MM.1S (cell line): Measurements from ENCODE around the gene SLC9A1.

Experiments
- DNase-seq: peaks from one replicate; pipeline ENCODE4 v3.0.0-alpha.2; 2015
- H2AFZ ChIP-seq: fragments of 300-600 bp; sonication (generic); 2 replicates; pipeline ENCODE4 v1.6.0; 2016; ENCODE audit warnings: antibody characterized with exemption, low read length
- H3F3A ChIP-seq: fragments of 300-600 bp; sonication (generic); 2 replicates; pipeline ENCODE4 v1.6.1; 2016; ENCODE audit warnings: mild to moderate bottlenecking, antibody characterized with exemption, low read length, moderate library complexity, mixed read lengths; ENCODE audit not compliant: insufficient read depth
- H3K27ac ChIP-seq: fragments of 300-600 bp; sonication (generic); 2 replicates; pipeline ENCODE4 v1.5.1; 2016; ENCODE audit warnings: mild to moderate bottlenecking, low read length
- H3K27me3 ChIP-seq: fragments of 300-600 bp; sonication (generic); replicated peaks from 2 replicates; pipeline ENCODE4 v1.6.0; 2016; ENCODE audit warnings: low read length; ENCODE audit not compliant: insufficient read depth
- H3K36me3 ChIP-seq: fragments of 300-600 bp; sonication (generic); replicated peaks from 2 replicates; pipeline ENCODE4 v1.6.1; 2016; ENCODE audit warnings: mild to moderate bottlenecking, low read length, mixed read lengths; ENCODE audit not compliant: insufficient read depth
- H3K4me1 ChIP-seq: fragments of 300-600 bp; sonication (generic); 2 replicates; pipeline ENCODE4 v1.6.1; 2016; ENCODE audit warnings: low read length, mixed read lengths
- H3K4me2 ChIP-seq: fragments of 300-600 bp; sonication (generic); 2 replicates; pipeline ENCODE4 v1.6.0; 2016; ENCODE audit warnings: low read depth, low read length
- H3K4me3 ChIP-seq: fragments of 300-600 bp; sonication (generic); 2 replicates; pipeline ENCODE4 v1.5.1; 2016; ENCODE audit warnings: low read length, mixed read lengths
- H3K79me2 ChIP-seq: fragments of 300-600 bp; sonication (generic); 2 replicates; pipeline ENCODE4 v1.6.1; 2016; ENCODE audit warnings: mixed run types, low read length, mixed read lengths
- H3K9ac ChIP-seq: fragments of 300-600 bp; sonication (generic); 2 replicates; pipeline ENCODE4 v1.6.1; 2016; ENCODE audit warnings: low read length, mixed read lengths
- H3K9me2 ChIP-seq: fragments of 300-600 bp; sonication (generic); replicated peaks from 2 replicates; pipeline ENCODE4 v1.6.1; 2016; ENCODE audit warnings: mild to moderate bottlenecking, low read length, mixed read lengths; ENCODE audit not compliant: insufficient read depth
- H3K9me3 ChIP-seq: fragments of 300-600 bp; sonication (generic); replicated peaks from 2 replicates; pipeline ENCODE4 v1.6.1; 2016; ENCODE audit warnings: mild to moderate bottlenecking, low read length, mixed read lengths; ENCODE audit not compliant: insufficient read depth
- H4K20me1 ChIP-seq: fragments of 300-600 bp; sonication (generic); 2 replicates; pipeline ENCODE4 v1.6.1; 2016; ENCODE audit warnings: mild to moderate bottlenecking, low read length, moderate library complexity, mixed read lengths; ENCODE audit not compliant: insufficient read depth
- CTCF ChIP-seq: fragments of 300-600 bp; sonication (generic); IDR thresholded peaks from 2 replicates; pipeline ENCODE4 v1.5.1; 2016; ENCODE audit warnings: antibody characterized with exemption, low read length, mixed read lengths
- EZH2 ChIP-seq: fragments of 300-600 bp; sonication (generic); optimal IDR thresholded peaks from 2 replicates; pipeline ENCODE3; 2017; ENCODE audit warnings: low read depth, mild to moderate bottlenecking, antibody characterized with exemption, low read length, mixed read lengths
- EZH2phosphoT487 ChIP-seq: fragments of 300-600 bp; sonication (generic); IDR thresholded peaks from 2 replicates; pipeline ENCODE4 v1.6.1; 2018; ENCODE audit warnings: antibody characterized with exemption, low read length

Gene SLC9A1

GRCh38 chr1:27117733-27118439, 37.0 kb downstream of the SLC9A1 start:
- H3K36me3 ChIP-seq, result no peaks in the 10 kb centered on the region
- no peaks in the 10 kb centered on the region for H3K4me1 ChIP-seq
- H4K20me1 ChIP-seq, result no peaks in the 10 kb centered on the region
- no peak overlapping the region for H3K4me3 ChIP-seq
- H3K9ac ChIP-seq, result no peak overlapping the region
- H2AFZ ChIP-seq, result no peak overlapping the region
- no peaks in the 10 kb centered on the region for H3K79me2 ChIP-seq
- TF ChIP-seq EZH2phosphoT487, result no peak
- TF ChIP-seq CTCF, result no peak
- TF ChIP-seq EZH2, result no peak
- H3F3A ChIP-seq, result no peaks in the 10 kb centered on the region
- H3K9me2 ChIP-seq, result no peaks in the 10 kb centered on the region
- H3K27me3 ChIP-seq, result no peaks in the 10 kb centered on the region
- no peak overlapping the region for H3K4me2 ChIP-seq
- no peaks in the 10 kb centered on the region for H3K9me3 ChIP-seq
- DNase-seq, result no peak
- H3K27ac ChIP-seq, result no peak overlapping the region

GRCh38 chr1:27116697-27117096, 38.2 kb downstream of the SLC9A1 start:
- TF ChIP-seq CTCF (no peak), EZH2 (no peak), EZH2phosphoT487 (no peak)
- Histone ChIP-seq H3K9ac (no peak overlapping the region), H3F3A (no peaks in the 10 kb centered on the region), H3K4me1 (peaks cover 8% of the 10 kb centered on the region), H3K27ac (no peak overlapping the region), H3K4me2 (no peak overlapping the region), H3K9me2 (no peaks in the 10 kb centered on the region), H3K9me3 (no peaks in the 10 kb centered on the region), H4K20me1 (no peaks in the 10 kb centered on the region), H3K79me2 (no peaks in the 10 kb centered on the region), H3K36me3 (no peaks in the 10 kb centered on the region), H3K27me3 (no peaks in the 10 kb centered on the region), H3K4me3 (no peak overlapping the region), H2AFZ (no peak overlapping the region)
- no peak for DNase-seq

GRCh38 chr1:27116232-27116631, 38.7 kb downstream of the SLC9A1 start:
- Histone ChIP-seq H3K9me2 (no peaks in the 10 kb centered on the region), H3K27ac (no peak overlapping the region), H3K79me2 (no peaks in the 10 kb centered on the region), H3K4me3 (no peak overlapping the region), H4K20me1 (no peaks in the 10 kb centered on the region), H3K4me1 (peaks cover 9% of the 10 kb centered on the region), H3K27me3 (no peaks in the 10 kb centered on the region), H3K4me2 (no peak overlapping the region), H3K9me3 (no peaks in the 10 kb centered on the region), H3K9ac (no peak overlapping the region), H3K36me3 (no peaks in the 10 kb centered on the region), H2AFZ (no peak overlapping the region), H3F3A (no peaks in the 10 kb centered on the region)
- no peak for TF ChIP-seq EZH2phosphoT487
- no peak for TF ChIP-seq CTCF
- no peak for TF ChIP-seq EZH2
- no peak for DNase-seq
